Stimulated activated CD4-positive, alpha-beta T cell treated with anti-CD3 and anti-CD28 coated beads, Interleukin-15, amount 100 ng/mL, for 48 hours (primary cell): ENCODE results near the gene CTSZ.
"Not testable (repeated sequence)": the region's sequence is repeated elsewhere in the genome, so short reads cannot be mapped to it uniquely, and the experiment has no call there.

Experiments used
- DNase-seq, 2 donors: peaks; one replicate each; pipeline ENCODE4 v3.0.0-alpha.2; 2020; ENCODE audit warnings: low read depth in 2 of 2

Gene CTSZ

GRCh38 chr20:58978351-58979190, 28.5 kb downstream of the CTSZ start:
- DNase-seq = no peak

- DNase-seq = no peak
Observed at GRCh38 chr20:58976061-58976730, 30.9 kb downstream of the CTSZ start.

GRCh38 chr20:58975353-58975752, 31.7 kb downstream of the CTSZ start:
- no peak for DNase-seq

- DNase-seq = no peak
Observed at GRCh38 chr20:58973866-58974265, 33.2 kb downstream of the CTSZ start.

GRCh38 chr20:58973179-58973578, 33.9 kb downstream of the CTSZ start:
- DNase-seq = no peak

GRCh38 chr20:58971429-58971828, 35.6 kb downstream of the CTSZ start:
- no peak for DNase-seq

- no peak for DNase-seq
Observed at GRCh38 chr20:58970146-58970545, 36.9 kb downstream of the CTSZ start.

GRCh38 chr20:58969439-58969838, 37.6 kb downstream of the CTSZ start:
- no peak for DNase-seq

- DNase-seq = no peak
Observed at GRCh38 chr20:58967652-58968429, 39.2 kb downstream of the CTSZ start.

- DNase-seq = no peak
Observed at GRCh38 chr20:58965270-58966064, 41.6 kb downstream of the CTSZ start.

- not testable (repeated sequence) for DNase-seq
Observed at GRCh38 chr20:58963922-58964321, 43.1 kb downstream of the CTSZ start.

- DNase-seq = no peak
Observed at GRCh38 chr20:58963060-58963584, 43.9 kb downstream of the CTSZ start.

GRCh38 chr20:58959652-58960051, 47.4 kb downstream of the CTSZ start:
- no peak for DNase-seq

- DNase-seq = no peak
Observed at GRCh38 chr20:58956078-58956477, 51.0 kb downstream of the CTSZ start.

- no peak for DNase-seq
Observed at GRCh38 chr20:58953050-58953449, 54.0 kb downstream of the CTSZ start.

- no peak for DNase-seq
Observed at GRCh38 chr20:58950603-58951002, 56.5 kb downstream of the CTSZ start.

- DNase-seq = not testable (repeated sequence)
Observed at GRCh38 chr20:58947797-58948388, 59.2 kb downstream of the CTSZ start.

- no peak for DNase-seq
Observed at GRCh38 chr20:58945965-58946631, 61.0 kb downstream of the CTSZ start.
